Measurements from ENCODE around the gene LPCAT4.
A peak's percentile ranks its signal among the peaks of the same experiment; 100 is the strongest.
"Not testable (repeated sequence)": the region's sequence is repeated elsewhere in the genome, so short reads cannot be mapped to it uniquely, and the experiment has no call there.

LPCAT4 gene, protein sequence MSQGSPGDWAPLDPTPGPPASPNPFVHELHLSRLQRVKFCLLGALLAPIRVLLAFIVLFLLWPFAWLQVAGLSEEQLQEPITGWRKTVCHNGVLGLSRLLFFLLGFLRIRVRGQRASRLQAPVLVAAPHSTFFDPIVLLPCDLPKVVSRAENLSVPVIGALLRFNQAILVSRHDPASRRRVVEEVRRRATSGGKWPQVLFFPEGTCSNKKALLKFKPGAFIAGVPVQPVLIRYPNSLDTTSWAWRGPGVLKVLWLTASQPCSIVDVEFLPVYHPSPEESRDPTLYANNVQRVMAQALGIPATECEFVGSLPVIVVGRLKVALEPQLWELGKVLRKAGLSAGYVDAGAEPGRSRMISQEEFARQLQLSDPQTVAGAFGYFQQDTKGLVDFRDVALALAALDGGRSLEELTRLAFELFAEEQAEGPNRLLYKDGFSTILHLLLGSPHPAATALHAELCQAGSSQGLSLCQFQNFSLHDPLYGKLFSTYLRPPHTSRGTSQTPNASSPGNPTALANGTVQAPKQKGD

DNA sequence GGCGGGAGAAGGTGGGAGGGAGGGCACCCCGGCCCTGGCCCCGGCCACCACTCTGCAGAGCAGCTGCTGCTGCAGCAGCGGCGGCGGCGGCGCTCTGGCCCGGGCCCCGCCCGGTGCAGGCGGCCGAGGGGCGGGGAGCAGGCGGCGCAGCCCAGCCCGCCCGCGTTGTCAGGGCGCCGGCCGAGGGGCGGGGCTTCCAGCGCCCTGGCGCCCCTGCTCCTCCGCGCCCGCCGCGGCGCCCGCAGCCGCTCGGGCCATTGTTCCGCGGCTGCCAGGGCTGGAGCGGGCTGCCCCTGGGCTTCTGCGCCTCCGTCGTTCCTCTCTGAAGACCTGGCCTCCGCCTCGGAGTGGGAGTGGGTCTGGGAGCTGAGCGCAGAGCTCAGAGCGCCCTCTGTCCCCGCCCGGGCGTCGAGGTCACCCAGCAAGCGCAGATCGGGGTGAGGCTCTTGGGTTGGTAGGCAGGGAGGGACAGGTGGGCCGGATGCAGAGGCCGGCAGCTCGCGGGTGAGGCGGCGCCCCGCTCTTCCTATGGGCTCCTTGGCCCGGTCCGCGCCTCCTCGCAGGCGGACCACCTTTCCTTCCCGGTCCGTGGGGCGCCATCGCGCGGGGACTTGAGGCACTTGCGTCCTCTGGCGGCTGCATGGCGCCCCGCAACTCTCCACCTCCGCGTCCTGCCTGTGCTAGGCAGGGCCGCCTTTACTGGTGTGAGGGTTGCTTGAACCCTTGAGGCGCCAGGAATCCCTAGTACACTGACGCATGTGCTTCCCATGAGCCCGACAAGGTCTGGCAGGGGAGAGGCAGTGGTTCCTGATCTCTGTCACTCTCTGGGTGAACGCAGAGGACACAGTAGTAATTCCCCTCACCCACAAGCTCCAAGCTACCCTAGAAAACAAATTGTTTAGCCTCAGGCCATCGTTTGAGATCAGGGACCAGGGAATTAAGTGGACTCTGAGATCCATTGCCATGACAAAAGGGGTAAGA is at the start of gene LPCAT4:
Gene LPCAT4 (minus strand): TSS at position 96 of the 981 bp plus-strand sequence. CDS start 96 bp downstream, outside the sequence.
- peak; percentile 90 for DNase-seq

DNA sequence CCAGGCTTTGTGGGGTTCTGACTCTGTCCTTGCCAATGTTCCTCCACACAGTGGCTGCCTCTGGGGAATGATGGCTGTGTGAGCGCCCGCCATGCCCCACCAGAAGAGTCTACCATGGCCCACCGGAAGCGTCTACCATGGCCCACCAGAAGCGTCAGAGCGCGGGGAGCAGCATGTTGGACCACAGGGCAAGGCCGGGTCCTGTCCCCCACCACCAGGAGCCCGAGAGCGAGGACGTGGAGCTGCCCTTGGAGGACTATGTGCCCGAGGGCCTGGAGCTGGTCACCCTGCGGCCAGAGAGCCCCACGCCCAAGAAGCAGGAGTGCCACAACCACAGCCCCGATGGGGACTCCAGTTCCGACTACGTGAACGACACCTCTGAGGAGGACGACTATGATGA is 42.5 kb upstream of the LPCAT4 start:
- DNase-seq: not testable (repeated sequence)

DNA sequence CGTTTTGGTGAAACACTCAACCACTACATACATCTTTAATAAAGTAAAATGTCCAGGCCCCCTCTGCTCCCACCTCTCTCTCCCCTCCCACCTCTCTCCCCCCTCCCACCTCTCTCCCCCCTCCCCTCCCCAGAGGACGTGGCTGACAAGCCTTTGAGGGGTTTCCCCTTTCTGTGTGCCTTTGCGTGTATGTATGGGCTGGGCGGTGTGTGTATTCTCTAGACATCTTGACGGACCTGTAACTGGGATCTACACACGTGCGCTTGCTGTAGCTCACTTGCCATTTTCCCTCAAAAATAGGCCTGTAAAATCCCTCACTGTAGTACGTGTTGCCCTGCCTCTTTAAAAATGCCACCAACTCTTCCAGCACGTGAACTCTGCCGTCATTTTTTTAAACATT is 42.0 kb upstream of the LPCAT4 start:
- DNase-seq: not testable (repeated sequence)

DNA sequence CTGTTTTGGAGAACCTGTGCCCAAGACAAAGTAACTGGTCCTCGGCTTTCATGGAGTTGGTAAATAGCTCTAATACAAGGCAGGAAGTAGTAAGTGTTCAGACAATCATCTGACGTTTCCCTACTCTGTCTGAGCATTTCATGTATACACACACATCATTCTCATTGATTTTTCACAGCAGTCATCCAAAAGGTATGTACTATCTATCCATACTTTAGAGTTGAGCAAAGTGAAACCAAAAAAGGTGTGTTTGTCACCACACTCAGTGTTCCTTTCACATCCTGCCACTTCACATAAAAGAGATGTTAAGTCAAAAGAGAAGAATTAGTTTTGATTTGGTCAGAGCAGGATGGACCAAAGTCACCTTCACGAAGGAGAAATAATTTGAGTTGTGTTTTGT is 36.9 kb upstream of the LPCAT4 start:
- not testable (repeated sequence) for DNase-seq

DNA sequence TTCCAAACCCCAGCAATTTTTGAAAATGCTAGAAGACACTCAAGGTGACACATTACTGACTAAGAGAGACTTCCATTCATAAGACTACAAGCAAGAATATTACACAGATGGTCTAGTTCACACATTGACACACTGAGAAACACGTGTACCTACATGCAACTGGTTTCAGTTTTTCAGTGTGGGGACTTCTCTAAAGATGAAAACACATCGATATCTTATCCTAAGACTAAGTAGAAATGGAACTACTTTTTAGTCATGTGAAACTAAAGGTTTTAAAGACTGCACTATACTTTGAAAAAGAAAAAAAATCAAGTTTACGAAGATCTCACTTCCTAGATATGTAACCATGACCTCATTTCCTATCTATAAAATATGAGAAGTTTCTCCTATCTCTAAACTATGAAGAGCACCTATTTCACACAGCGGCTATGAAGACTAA is 36.2 kb upstream of the LPCAT4 start:
- not testable (repeated sequence) for DNase-seq

DNA sequence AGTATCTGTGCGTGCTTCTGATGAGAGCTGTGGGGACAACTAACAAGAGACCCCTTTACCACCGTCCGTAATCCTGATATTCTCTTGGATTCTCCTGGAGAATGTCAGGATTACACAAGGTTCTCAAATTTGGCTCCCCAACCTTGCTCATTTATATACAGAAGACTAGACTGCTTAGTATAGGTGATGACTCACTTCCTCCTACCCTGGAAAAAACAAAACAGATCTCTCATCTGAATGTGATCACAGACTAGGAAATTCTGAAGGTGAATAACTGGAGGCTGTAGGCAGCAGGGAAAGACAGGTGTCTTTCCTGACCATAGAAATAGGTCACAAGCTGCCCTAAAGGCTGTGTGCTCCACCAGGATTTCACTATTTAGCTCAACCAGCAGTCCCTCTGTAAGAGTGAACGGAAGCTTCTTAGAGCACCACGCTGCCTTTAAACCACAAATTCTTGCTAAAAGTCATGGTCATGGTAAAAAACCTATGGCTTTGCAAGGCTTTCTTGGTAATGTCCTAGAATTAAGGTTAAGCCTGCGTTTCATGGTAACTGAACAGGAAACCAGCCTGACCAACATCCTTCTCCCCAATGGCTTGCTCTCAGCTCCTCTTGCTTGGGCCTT is 30.8 kb upstream of the LPCAT4 start:
- DNase-seq: not testable (repeated sequence)

DNA sequence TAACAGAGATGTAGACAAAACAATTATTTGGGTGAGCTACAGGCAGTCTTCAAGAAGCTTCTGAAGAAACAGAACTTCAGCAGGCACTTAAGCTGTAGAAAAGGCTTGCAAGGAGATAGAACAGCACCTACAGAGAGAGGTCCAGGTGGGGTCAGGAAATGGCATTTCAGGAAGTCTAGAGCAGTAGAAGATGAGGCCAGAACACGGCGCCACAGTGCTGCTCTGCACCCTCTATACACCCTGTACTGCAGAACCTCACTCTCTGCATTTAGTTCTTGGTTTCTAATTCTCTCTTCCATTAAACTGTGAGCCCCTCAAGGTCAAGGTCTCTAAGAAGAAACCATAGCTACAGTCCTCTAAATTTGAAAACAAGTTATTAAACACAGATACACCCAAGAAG is 26.0 kb upstream of the LPCAT4 start:
- DNase-seq: not testable (repeated sequence)

DNA sequence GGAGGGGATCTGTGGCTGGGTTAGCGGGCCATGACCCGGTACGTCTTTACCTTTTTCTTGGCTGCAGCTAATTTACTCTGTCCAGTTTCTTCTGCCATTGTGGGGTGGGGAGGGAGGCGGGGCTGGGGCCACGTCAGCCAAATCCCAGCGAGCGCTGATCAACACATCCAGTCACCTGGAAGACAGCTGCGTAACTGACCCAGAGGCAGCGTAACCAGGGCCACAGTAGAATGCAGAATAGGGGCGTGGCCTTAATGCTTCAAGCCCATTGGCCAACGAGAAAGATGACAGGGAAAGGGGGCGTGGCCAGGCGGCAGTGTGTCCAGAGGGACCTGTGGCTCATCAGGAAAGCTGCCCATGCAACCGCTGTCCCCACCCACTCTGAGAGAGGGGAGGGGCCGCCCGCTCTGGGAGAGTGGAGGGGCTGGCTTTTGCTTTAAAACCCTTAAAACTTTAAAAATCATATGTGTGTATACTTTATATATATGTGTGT is 22.6 kb upstream of the LPCAT4 start:
- not testable (repeated sequence) for DNase-seq

DNA sequence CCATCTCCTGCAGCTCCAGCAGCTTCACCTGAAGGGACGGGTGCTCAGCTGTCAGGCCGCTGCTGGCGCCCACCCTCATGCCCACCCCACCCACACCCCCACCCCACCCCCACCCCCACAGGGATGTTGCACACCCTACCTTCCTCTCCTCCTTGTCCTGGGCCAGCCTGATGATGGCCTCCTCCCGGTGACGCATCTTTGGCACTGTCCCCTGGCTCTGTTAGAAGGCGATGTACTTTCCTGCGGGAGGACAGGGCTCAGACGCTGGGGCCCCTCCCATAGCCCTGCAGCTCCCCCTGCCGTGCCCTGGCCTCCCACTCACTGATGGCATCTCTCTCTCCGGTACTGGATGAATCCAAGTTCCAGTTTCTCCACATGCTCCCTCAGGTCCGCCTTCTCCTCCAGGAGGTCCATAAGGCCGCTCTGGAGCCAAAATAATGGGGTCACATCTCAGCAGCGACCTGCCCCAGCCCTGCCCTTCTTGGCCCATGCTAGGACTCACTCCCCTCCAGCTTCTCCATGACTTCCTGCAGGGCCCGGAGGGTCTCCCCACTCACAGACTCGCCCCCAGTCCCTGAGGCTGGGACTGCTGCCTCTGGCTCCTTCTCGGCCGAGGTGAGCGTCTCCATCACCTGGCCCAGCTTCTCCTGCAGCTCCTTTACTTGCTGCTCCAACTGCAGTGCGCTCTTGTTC is 15.0 kb upstream of the LPCAT4 start:
- not testable (repeated sequence) for DNase-seq

DNA sequence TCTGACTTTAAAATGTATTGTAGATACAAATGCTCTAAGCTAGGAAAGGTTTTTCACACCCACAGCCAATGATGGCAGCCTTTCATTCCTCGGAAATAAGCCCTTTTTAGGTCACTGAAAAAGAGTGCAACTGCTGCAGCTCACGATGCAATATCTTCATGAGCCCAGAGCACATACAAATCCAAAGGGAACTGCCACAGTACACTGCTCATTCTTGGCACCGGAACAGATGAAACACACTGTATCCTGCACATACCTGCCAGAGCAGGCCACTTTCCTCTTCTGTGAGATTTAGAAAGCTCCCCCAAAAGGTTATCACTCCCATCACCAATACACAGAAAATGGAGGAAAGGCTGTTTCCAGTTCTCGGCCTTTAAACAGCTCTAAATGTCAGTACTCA is 13.5 kb upstream of the LPCAT4 start:
- DNase-seq: not testable (repeated sequence)

DNA sequence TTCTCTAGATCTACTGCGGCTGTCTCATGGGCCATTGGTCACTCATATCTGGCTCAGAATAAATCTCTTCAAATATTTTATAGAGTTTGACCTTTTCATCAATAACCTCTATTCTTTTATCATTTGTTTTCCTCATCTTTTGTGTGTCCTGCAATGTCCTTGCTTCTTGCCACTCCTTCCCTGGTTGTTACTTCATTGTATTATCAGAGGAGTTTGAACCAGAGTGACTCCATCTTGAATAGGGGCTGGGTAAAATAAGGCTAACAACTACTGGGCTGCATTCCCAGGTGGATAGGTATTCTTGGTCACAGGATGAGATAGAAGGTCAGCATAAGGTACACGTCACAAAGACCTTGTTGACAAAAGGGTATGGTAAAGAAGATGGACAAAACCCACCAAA is 9.9 kb upstream of the LPCAT4 start:
- no peak for DNase-seq

DNA sequence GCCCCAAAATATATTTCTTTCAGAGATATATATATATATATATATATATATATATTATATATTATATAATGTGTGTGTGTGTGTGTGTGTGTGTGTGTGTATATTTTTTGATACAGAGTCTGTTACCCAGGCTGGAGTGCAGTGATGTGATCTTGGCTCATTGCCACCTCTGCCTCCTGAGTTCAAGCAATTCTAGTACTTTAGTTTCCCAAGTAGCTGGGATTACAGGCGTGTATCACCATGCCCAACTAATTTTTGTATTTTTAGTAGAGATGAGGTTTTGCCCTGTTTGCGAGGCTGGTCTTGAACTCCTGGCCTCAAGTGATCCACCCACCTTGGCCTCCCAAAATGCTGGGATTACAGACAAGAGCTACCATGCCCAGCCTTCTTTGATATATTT is 8.5 kb upstream of the LPCAT4 start:
- not testable (repeated sequence) for DNase-seq

DNA sequence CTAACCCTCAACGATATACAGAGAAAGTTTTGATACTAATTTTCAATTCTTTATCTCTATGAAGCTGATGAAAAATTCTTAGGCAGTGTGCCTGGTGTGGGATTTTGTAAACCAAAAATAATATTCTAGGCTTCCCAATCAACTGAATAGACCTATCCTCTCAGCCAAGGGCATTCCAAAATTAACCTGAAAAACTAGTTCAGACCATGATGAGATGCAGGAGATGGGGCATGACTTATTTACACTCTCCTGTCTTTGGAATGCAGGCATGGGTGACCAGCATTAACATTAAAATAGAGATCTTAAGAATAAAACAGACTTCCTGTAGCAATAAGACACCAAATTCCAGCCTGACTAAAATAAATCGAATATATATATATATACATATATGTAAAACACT is 7.8 kb upstream of the LPCAT4 start:
- no peak for DNase-seq

DNA sequence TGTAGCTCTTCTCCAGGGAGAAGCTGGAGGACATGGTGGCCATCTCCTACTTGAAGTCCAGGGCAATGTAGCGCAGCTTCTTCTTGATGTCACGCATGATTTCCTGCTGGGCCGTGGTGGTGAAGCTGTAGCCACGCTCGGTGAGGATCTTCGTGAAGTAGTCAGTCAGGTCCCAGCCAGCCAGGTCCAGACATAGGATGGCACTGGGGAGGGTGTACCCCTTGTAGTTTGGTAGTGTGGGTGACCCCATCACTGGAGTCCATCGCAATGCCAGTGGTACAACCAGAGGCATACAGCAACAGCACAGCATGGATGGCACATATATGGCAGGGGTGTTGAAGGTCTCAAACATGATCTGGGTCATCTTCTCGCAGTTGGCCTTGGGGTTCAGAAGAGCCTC is 7.0 kb upstream of the LPCAT4 start:
- no peak for DNase-seq

DNA sequence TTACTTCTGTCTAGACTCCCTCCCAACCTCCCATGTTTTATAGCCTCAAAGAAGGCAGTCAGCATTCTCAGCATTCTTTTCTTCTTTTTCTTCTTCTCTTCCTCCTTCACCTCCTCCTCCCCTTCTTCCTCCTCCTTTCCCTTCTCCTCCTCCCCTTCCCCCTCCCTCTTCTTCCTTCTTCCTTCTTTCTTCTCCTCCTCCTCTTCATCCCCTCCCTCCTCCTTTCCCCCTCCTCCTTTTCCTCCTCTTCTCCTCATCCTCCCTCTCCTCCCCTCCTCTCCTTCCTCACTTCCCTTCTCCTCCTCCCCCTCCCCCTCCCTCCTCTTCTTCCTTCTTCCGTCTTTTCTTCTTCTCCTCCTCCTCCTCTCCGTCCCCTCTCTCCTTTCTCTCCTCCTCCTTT is 3.6 kb upstream of the LPCAT4 start:
- DNase-seq: no peak

DNA sequence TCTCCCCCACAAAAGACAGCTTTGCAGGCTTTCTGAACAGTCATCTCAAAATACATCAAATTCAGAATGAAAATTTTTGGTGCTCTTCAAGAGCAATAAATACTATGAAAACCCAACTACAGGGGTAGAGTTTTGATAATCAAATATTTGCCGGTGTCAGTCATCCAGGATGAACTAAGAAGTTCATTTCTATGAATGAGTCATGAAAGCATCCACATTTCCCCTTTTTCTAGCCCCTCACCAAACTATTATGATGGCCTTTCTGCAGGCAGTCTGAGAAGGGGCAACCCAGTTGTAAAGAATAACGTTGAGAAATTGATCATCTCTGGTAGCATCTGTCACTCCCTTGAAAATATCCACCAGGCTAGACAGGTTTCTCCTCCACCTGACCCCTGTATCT is 3.1 kb upstream of the LPCAT4 start:
- DNase-seq: no peak

DNA sequence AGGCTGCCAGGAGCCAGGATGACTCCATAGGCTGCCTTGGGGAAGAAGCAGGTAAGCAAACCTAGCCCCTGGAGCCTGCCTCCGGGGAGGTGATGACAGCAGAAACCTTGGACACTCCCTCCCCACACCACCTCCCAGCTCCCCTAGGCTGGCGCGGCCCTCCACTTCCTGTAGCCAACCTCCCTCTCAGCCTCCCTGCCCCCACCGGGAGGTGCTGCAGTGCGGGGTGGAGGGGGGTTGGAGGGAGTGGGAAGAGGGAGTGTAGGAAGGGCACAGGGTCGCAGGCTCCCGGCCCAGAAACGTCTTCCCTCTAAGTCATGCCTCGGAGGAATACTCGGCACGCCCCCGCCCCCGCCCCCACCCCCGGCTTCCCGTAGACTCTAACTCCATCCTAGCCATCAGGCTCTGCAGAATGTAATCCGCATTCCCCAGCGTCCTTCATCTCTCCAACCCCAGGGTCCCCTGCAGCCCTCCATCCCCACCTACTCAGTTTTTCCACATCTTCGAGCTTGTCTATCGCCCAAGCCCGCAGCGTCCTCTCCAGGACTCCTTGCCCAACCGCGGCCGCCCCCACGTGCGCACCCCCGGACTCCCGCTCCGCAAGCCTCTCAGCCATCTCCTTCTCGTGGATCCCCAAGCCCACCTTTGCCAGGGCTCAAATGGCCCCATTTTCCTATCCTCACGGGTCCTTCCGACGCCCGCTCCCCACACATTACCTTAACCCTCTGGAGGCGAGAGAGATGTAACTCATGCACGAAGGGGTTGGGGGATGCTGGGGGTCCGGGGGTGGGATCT is 528 bp downstream of the LPCAT4 start:
- peak; percentile 50 for DNase-seq

DNA sequence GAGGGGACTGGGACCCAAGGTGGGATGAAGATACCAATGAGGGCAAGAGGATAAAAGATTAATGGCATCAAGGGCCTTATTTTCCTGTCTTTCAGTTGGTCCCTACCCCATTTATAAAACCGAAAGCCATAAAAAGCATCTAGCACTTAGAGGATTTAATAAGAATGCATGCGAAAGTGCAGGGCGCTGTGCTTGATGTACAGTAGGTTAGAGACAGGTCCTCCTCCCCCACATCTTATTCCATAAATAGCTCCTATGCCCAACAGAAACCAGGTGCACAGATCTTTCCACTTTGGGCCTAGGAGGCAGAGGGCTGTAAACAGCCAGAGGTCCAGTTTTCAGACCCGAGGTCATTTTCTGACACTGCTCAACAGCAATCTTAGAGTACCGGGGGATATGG is 1.2 kb downstream of the LPCAT4 start:
- no peak for DNase-seq

DNA sequence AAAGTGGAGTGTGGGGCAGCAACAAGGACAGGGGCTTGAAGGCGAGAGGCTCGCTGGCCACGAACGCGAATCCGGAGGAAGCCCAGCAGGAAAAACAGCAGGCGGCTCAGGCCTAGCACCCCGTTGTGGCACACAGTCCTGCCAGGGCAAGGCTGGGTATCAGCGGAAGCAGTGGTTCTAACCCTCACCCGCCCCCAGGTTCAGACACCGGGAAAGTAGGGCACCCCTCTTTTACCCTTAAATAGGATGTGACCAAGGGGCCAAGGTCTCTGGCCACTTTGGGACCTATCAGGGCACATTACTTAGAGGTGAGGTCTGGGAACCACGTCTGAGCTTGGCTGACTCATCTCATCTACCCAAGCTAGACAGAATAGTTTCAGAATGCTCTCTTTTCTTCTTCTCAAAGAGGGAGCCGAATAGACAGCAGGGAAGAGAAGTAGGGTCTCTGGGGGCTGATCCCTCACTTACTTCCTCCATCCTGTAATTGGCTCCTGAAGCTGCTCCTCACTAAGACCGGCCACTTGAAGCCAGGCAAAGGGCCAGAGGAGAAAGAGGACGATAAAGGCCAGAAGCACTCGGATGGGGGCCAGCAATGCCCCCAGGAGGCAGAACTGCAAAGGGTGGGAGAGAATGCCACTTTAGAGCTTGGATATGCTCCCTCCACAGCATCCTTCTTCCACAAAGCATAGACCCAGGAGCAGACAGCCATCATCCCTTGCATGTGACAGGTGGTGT is 1.7 kb downstream of the LPCAT4 start:
- DNase-seq: no peak

DNA sequence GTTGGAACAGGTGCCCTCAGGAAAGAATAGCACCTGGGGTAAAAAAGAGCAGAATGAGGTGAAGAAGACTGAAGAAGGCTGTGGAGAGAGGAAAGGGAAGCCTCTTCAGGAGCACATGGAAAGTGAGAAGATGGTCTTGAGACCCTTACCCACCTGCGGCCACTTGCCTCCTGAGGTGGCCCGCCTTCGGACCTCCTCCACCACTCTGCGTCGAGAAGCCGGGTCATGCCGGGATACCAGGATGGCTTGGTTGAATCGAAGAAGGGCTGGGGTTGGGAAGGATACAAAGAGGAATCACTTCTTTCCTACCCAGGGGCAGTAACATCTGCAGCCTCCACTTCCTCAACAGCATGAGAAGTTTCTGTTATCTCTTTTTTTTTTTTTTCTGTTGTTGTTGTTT is 3.0 kb downstream of the LPCAT4 start:
- DNase-seq: no peak

Measured in stimulated activated CD4-positive, alpha-beta T cell treated with anti-CD3 and anti-CD28 coated beads, Interleukin-1b, Interleukin-23, amount 100 ng/mL, for 48 hours (primary cell).